NCI-H748 treated with DMSO at 0.1 percent for 48 hours (cell line): ENCODE results near the gene FLT3LG.
"Not testable (repeated sequence)": the region's sequence is repeated elsewhere in the genome, so short reads cannot be mapped to it uniquely, and the experiment has no call there.

ENCODE experiments used
- DNase-seq: peaks from one replicate; lab custom pipeline; 2025; lab: John Stamatoyannopoulos, UW

The FLT3LG gene

GRCh38 chr19:49441210-49441959 lies 32.6 kb upstream of the FLT3LG start, which contains the start of gene SLC17A7:
Gene SLC17A7, minus strand, starts transcription at chr19:49441527. Its CDS starts 148 bp downstream, at chr19:49441379.
- DNase-seq: peak; percentile 50

DNA sequence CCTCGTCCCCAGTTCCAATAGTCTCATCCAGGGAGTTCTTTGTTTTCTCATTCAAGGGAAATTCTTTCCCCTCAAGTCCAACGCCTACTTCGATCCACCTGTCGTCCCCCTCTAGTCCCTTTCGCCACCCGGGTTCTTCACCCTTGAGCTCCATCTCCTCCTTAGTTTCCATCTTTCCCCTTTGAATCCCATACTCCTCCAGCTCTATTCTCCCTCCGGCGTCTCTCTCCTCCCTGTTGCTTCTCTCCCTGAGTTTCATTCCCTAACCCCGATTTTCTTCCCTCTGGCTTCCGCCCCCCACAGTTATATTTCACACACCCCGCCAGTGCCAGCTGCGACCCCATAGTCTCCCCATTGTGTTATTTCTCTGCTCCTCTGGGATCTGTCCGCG lies 32.1 kb upstream of the FLT3LG start:
- DNase-seq: peak; percentile 18

DNA sequence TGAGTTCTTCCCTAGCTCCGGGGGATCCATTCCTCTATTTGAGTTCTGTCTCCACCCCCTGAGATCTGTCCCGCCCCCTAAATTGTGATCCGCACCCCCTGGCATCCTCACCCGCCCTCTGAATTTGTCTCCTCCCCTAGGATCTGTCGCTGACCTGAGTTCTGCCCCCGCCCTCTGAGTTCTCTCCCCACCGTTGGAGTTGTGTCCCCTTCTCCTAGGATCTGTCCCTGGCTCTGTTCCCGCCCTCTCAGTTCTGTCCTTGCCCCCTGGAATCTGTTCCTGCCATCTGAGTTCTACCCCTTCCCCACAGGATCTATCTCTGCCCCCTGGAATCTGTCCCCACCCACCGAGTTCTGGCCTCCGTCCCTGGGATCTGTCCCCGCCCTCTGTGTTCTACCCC lies 31.7 kb upstream of the FLT3LG start:
- DNase-seq: no peak

GRCh38 chr19:49442771-49443365 lies 31.1 kb upstream of the FLT3LG start:
- peak; percentile 80 for DNase-seq

GRCh38 chr19:49443366-49444099 lies 30.5 kb upstream of the FLT3LG start:
- peak; percentile 97 for DNase-seq

GRCh38 chr19:49444100-49444700 lies 29.8 kb upstream of the FLT3LG start:
- not testable (repeated sequence) for DNase-seq

DNA sequence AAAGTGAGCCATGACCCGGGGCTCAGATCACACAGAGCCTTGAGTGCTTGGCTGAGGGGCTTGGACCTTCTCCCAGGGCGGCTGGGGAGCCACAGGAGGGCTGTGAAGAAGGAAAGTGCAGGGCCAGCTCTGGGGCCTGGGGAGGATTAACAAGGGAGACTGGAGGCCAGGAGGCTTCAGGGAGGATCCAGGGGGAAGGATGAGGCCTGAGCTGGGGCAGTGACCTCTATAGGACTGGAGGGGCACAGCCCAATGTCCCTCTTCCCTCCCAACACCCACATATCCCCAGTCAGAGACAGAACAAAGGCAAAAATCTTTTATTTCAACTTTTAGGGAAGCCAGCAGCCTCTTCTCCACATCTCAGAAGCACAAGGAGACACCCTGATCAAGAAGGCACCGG lies 28.0 kb upstream of the FLT3LG start:
- no peak for DNase-seq

- no peak for DNase-seq
Observed at GRCh38 chr19:49447485-49448431, 26.3 kb upstream of the FLT3LG start.

DNA sequence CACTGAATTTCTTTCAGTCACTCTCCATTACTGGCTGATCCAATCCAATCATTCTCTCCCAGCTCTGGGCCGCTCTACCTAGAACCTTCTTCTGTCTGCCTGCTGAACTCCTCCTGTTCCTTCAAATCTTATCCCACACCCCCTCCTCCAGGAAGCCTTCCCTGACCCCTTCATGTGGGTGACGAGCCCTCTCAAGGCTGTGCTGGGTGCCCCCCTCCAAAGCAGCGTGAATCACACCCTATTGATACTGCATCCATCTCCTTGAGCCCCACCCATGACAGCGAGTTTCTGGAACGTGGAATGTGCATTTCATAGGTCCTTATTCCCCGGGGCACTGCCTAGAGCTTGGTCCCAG lies 25.6 kb upstream of the FLT3LG start:
- DNase-seq: no peak

- no peak for DNase-seq
Observed at GRCh38 chr19:49450405-49450804, 23.6 kb upstream of the FLT3LG start.

- peak; percentile 99 for DNase-seq
Observed at GRCh38 chr19:49451430-49452181, 22.4 kb upstream of the FLT3LG start, which contains the start of gene PIH1D1. Gene PIH1D1, minus strand, starts transcription at chr19:49451814. Its CDS starts 240 bp downstream, at chr19:49451574.

DNA sequence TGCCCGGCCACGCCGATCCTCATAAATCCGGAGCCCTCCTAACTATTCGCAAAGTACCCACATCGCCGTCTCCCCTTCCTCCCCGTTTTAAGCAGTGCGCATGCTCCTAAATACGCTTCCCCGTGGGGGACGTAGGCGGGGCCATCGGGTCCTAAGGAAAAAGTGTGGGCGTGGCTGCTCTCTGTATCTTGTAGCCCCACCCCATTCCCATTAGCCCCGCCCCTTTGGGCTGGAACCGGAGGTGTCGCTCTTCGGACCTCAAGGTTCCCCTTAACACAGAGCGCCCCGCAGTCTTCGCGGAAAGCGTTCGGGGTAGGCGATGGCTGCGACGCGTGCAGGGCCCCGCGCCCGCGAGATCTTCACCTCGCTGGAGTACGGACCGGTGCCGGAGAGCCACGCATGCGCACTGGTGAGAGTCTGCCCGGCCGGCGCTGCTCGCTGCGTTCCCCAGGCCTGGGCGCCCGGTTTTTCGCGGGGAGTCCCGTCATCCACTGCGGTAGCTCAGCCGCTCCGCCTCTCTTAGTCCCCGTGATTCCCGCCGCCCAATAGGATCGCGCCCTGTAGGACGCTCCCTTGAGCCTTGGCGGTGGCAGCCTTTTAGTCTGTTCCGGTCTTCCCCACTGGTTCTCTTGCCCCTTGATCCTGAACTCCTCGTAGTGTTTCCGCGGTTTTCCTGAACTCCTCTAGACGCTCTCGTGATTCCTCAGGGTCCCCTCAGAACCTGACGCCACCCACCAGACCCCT lies 20.8 kb upstream of the FLT3LG start, which contains the start of gene ALDH16A1:
Gene ALDH16A1, plus strand, starts transcription at position 213 of the 744 bp plus-strand sequence. Its CDS starts 107 bp downstream, at position 320.
- peak; percentile 98 for DNase-seq

DNA sequence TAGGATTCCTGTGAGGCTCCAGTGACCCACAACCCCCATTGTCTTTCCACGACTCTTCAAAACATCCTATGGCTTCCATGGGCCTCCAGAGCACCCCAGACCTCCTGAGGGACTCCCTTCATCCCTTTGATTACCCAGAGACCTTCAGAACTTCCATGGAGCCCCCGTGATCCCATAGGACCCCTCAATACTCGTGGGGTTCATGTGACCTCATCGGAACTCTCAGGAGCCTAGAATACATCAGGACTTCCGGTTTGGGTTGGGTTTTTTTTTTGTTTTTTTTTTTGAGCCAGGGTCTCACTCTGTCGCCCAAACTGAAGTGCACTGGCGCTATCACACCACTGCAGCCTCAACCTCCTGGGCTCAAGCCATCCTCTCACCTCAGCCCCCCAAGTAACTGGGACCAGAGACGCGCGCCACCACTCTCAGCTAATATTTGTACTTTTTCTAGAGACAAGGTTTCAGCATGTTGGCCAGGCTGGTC lies 20.2 kb upstream of the FLT3LG start:
- no peak for DNase-seq

DNA sequence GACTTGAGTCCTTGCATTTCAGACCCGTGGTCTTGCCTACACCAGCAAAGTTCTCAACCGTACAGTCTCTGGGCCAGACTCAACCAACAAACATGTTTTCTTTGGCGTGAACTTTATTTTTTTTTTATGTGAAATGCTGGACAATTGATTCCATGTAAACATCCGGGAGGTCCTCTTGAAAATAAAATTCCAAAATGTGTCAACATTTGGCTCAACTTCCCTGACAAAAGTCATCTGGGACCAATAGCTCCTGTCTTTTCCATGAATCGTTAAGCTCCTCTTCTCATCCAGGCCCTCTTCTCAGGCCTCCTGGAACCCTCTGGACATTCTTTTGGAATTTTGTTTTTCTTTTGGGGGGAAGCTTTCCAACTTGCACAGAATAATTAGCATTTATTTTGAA lies 18.2 kb upstream of the FLT3LG start:
- no peak for DNase-seq

DNA sequence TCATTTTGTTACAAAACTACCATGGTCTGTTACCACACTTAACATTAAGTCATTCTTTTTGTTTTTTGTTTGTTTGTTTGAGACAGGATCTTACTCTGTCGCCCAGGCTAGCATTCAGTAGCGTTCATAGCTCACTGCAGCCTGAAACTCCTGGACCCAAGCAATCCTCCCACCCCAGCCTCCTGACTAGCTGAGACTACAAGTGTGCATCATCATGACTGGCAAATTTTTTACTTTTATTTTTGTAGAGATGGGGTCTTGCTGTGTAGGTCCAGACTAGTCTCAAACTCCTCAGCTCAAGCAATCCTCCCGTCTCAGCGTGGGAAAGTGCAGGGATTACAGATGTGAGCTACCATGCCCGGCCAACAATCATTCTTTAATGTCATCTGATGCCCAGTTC lies 17.7 kb upstream of the FLT3LG start:
- no peak for DNase-seq

- no peak for DNase-seq
Observed at GRCh38 chr19:49458567-49458903, 15.5 kb upstream of the FLT3LG start.

DNA sequence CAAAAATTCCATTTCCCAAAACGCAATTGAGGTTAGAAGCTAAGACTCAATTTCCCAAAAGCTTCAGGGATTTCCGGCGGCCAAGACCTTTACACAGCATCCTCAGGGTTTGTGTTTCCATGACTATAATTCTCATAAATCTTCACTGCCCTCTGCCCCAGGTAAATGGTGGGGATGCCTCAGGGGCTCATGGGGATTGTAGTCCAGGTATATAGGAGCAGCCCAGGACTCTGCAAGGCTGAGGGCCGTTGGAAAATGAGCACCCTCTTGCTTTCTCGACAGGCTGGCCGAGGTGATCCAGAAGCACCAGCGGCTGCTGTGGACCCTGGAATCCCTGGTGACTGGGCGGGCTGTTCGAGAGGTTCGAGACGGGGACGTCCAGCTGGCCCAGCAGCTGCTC lies 14.6 kb upstream of the FLT3LG start:
- no peak for DNase-seq

- not testable (repeated sequence) for DNase-seq
Observed at GRCh38 chr19:49461130-49461529, 12.9 kb upstream of the FLT3LG start.

- no peak for DNase-seq
Observed at GRCh38 chr19:49461656-49462055, 12.4 kb upstream of the FLT3LG start.

- no peak for DNase-seq
Observed at GRCh38 chr19:49462492-49462891, 11.5 kb upstream of the FLT3LG start.
